HEK293 (cell line): ENCODE data around the gene CHIA.

Experiments used
- CTCF ChIA-PET: fragments of 350-600 bp; formaldehyde crosslinking; extraction: SDS; loops from one replicate; lab custom pipeline; 2021; ENCODE audit warnings: antibody characterized with exemption; lab: Yijun Ruan, JAX
- POLR2A ChIA-PET: fragments of 300-600 bp; formaldehyde crosslinking; extraction: SDS; loops from one replicate; lab custom pipeline; 2020; ENCODE audit warnings: antibody characterized with exemption, inconsistent platforms; lab: Yijun Ruan, JAX
- H3K27ac ChIP-seq: fragments of 200-500 bp; sonication (Bioruptor generic); 2 replicates; pipeline ENCODE4 v1.5.1; 2014; ENCODE audit warnings: low read depth, low read length, control low read depth, inconsistent platforms; ENCODE audit errors: extremely low read depth
- H3K36me3 ChIP-seq, 2 experiments: fragments of 200-500 bp in 1 of 2; sonication (Bioruptor generic) in 1 of 2; 1 replicate in 1 of 2; 2 replicates in 1 of 2; pipeline ENCODE4 v1.5.1; 2014 to 2017; ENCODE audit warnings: inconsistent platforms in 2 of 2, low read length in 2 of 2; ENCODE audit not compliant: control insufficient read depth in 2 of 2, insufficient read depth in 1 of 2
- H3K4me1 ChIP-seq: fragments of 200-500 bp; sonication (Bioruptor generic); 2 replicates; pipeline ENCODE4 v1.5.1; 2014; ENCODE audit warnings: mild to moderate bottlenecking, low read length, inconsistent platforms; ENCODE audit not compliant: control insufficient read depth, insufficient read depth
- H3K4me3 ChIP-seq: 2 replicates; pipeline ENCODE4 v1.5.1; 2011; ENCODE audit warnings: low read depth, mild to moderate bottlenecking, control low read depth, low read length, moderate library complexity
- H3K9me3 ChIP-seq: fragments of 200-500 bp; sonication (Bioruptor generic); 2 replicates; pipeline ENCODE4 v1.5.1; 2014; ENCODE audit warnings: low read depth, low read length, inconsistent platforms; ENCODE audit not compliant: control insufficient read depth, insufficient read depth
- AEBP2 ChIP-seq: fragments of 450-650 bp; formaldehyde crosslinking; IDR thresholded peaks from 2 replicates; pipeline ENCODE4 v1.5.1; 2016; ENCODE audit warnings: missing biosample characterization, missing genetic modification characterization, borderline replicate concordance
- INSM2 ChIP-seq: fragments of 450-650 bp; formaldehyde crosslinking; IDR thresholded peaks from 2 replicates; pipeline ENCODE4 v1.5.1; 2016; ENCODE audit warnings: missing biosample characterization, missing genetic modification characterization
- KLF16 ChIP-seq: fragments of 450-650 bp; formaldehyde crosslinking; IDR thresholded peaks from 2 replicates; pipeline ENCODE4 v1.5.1; 2017; ENCODE audit warnings: missing biosample characterization, missing genetic modification characterization
- PBX3 ChIP-seq: sonication (generic); formaldehyde crosslinking; IDR thresholded peaks from 2 replicates; pipeline ENCODE4 v1.8.1; 2022; ENCODE audit warnings: mild to moderate bottlenecking, moderate library complexity, missing genetic modification reagents
- PRDM6 ChIP-seq: fragments of 450-650 bp; formaldehyde crosslinking; IDR thresholded peaks from 2 replicates; pipeline ENCODE4 v1.5.1; 2017; ENCODE audit warnings: missing biosample characterization, missing genetic modification characterization
- SALL2 ChIP-seq: fragments of 450-650 bp; formaldehyde crosslinking; IDR thresholded peaks from 2 replicates; pipeline ENCODE4 v1.5.0; 2017; ENCODE audit warnings: missing biosample characterization, mild to moderate bottlenecking, missing genetic modification characterization, borderline replicate concordance
- SP7 ChIP-seq: fragments of 450-650 bp; formaldehyde crosslinking; IDR thresholded peaks from 2 replicates; pipeline ENCODE4 v1.5.1; 2016; ENCODE audit warnings: missing biosample characterization, missing genetic modification characterization
- ZBTB48 ChIP-seq: fragments of 450-650 bp; formaldehyde crosslinking; IDR thresholded peaks from 2 replicates; pipeline ENCODE4 v1.5.1; 2016; ENCODE audit warnings: missing biosample characterization, missing genetic modification characterization
- ZNF24 ChIP-seq: fragments of 450-650 bp; formaldehyde crosslinking; IDR thresholded peaks from 2 replicates; pipeline ENCODE4 v1.5.1; 2016; ENCODE audit warnings: missing biosample characterization, missing genetic modification characterization
- ZNF302 ChIP-seq: fragments of 450-650 bp; formaldehyde crosslinking; IDR thresholded peaks from 2 replicates; pipeline ENCODE4 v1.5.1; 2016; ENCODE audit warnings: missing biosample characterization, missing genetic modification characterization, low read depth
- ZNF335 ChIP-seq: fragments of 450-650 bp; formaldehyde crosslinking; conservative IDR thresholded peaks from 2 replicates; pipeline ENCODE4 v1.5.1; 2016; ENCODE audit warnings: missing biosample characterization, missing genetic modification characterization
- ZNF341 ChIP-seq: fragments of 450-650 bp; formaldehyde crosslinking; IDR thresholded peaks from 2 replicates; pipeline ENCODE4; 2016; ENCODE audit warnings: low read depth, missing biosample characterization, missing genetic modification characterization
- ZNF37A ChIP-seq: fragments of 450-650 bp; IDR thresholded peaks from 2 replicates; pipeline ENCODE4 v1.5.1; 2018; ENCODE audit warnings: missing biosample characterization, missing genetic modification characterization
- ZNF398 ChIP-seq: fragments of 450-650 bp; formaldehyde crosslinking; IDR thresholded peaks from 2 replicates; pipeline ENCODE4 v1.5.1; 2017; ENCODE audit warnings: missing biosample characterization, missing genetic modification characterization
- ZNF404 ChIP-seq: fragments of 450-650 bp; formaldehyde crosslinking; IDR thresholded peaks from 2 replicates; pipeline ENCODE4 v1.5.1; 2017; ENCODE audit warnings: missing biosample characterization, missing genetic modification characterization
- ZNF501 ChIP-seq: fragments of 450-650 bp; formaldehyde crosslinking; IDR thresholded peaks from 2 replicates; pipeline ENCODE4 v1.5.1; 2016; ENCODE audit warnings: missing biosample characterization, missing genetic modification characterization
- ZNF571 ChIP-seq: fragments of 450-650 bp; formaldehyde crosslinking; IDR thresholded peaks from 2 replicates; pipeline ENCODE4 v1.5.0; 2017; ENCODE audit warnings: missing biosample characterization, missing genetic modification characterization
- ZNF580 ChIP-seq: fragments of 450-650 bp; formaldehyde crosslinking; IDR thresholded peaks from 2 replicates; pipeline ENCODE4 v1.5.1; 2016; ENCODE audit warnings: missing biosample characterization, missing genetic modification characterization
- ZNF626 ChIP-seq: fragments of 450-650 bp; sonication (Bioruptor Pico); formaldehyde crosslinking; IDR thresholded peaks from 2 replicates; pipeline ENCODE4 v1.5.1; 2018; ENCODE audit warnings: missing biosample characterization, missing genetic modification characterization, inconsistent platforms
- ZNF707 ChIP-seq: fragments of 450-650 bp; formaldehyde crosslinking; IDR thresholded peaks from 2 replicates; pipeline ENCODE4 v1.5.1; 2016; ENCODE audit warnings: missing biosample characterization, missing genetic modification characterization
- ZNF76 ChIP-seq: fragments of 450-650 bp; formaldehyde crosslinking; IDR thresholded peaks from 2 replicates; pipeline ENCODE4; 2016; ENCODE audit warnings: low read depth, missing biosample characterization, missing genetic modification characterization, borderline replicate concordance

CHIA gene

GRCh38 chr1:111283838-111284237 lies 6.8 kb upstream of the CHIA start (continued):
- TF ChIP-seq INSM2 (tag by site-specific recombination) (no peak), SALL2 (tag by site-specific recombination) (no peak)

- Histone ChIP-seq H3K4me3 (no peak overlapping the region), H3K27ac (no peak overlapping the region), H3K36me3 (no peaks in the 10 kb centered on the region), H3K9me3 (no peaks in the 10 kb centered on the region), H3K4me1 (no peaks in the 10 kb centered on the region)
- TF ChIP-seq SP7 (tag by site-specific recombination) (no peak), ZNF398 (tag by site-specific recombination) (no peak), ZNF24 (no peak), ZNF37A (tag by site-specific recombination) (no peak), KLF16 (tag by site-specific recombination) (no peak), ZNF341 (no peak), ZNF76 (no peak), PRDM6 (no peak), ZNF501 (tag by site-specific recombination) (no peak), ZNF571 (tag by site-specific recombination) (no peak), PBX3 (CRISPR knock-in tag) (no peak), ZNF626 (tag by site-specific recombination) (no peak), ZNF707 (tag by site-specific recombination) (no peak), ZNF335 (no peak), ZNF302 (no peak), AEBP2 (tag by site-specific recombination) (no peak), ZNF404 (tag by site-specific recombination) (no peak), ZNF580 (no peak), ZBTB48 (no peak)
- ChIA-PET CTCF (interaction anchor here (0.5 kb wide), 1 partner anchor 168 kb away, joined by 3 read pairs; no protein-coding TSS in a partner anchor), POLR2A (no interaction called here)
Observed at GRCh38 chr1:111285879-111286278, 4.8 kb upstream of the CHIA start.
